Activated gamma-delta T cell treated with anti-CD3 and anti-CD28 coated beads, Interleukin-2, amount 50 U/mL, for 16 hours (primary cell): ENCODE results near the gene COX4I2.
"Not testable (repeated sequence)": the region's sequence is repeated elsewhere in the genome, so short reads cannot be mapped to it uniquely, and the experiment has no call there.

Experiments
- DNase-seq: peaks from one replicate; pipeline ENCODE4 v3.0.0-alpha.2; 2020; ENCODE audit warnings: low read depth

COX4I2 gene

DNA sequence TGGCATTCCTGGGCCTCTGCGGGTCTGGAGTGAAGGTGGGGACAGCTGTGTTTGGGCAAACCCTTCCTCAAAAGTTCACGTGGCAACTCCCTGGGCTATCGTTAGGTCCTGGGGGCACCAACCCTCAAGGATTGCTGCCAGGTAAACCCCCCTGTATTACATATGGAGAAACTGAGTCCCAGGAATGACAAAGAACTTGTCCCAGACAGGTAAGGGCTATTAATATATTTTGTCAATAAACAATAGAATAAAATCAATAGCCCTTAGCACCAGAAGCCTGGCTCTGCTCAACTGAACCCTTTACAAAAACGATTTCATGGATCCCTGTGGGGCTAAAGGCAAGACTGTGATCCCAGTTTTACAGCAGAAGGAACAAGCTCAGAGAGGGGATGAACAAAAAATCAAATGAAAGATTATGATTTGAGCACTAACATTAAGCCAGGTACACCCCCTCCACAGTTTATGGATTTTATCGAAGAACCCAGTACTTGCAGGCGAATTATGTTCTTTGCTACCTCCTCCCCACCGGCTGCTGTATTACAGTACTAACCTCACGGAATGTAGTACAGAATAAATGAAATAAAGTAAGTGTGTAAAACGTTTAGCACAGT, 30.0 kb upstream of the COX4I2 start:
- no peak for DNase-seq

DNA sequence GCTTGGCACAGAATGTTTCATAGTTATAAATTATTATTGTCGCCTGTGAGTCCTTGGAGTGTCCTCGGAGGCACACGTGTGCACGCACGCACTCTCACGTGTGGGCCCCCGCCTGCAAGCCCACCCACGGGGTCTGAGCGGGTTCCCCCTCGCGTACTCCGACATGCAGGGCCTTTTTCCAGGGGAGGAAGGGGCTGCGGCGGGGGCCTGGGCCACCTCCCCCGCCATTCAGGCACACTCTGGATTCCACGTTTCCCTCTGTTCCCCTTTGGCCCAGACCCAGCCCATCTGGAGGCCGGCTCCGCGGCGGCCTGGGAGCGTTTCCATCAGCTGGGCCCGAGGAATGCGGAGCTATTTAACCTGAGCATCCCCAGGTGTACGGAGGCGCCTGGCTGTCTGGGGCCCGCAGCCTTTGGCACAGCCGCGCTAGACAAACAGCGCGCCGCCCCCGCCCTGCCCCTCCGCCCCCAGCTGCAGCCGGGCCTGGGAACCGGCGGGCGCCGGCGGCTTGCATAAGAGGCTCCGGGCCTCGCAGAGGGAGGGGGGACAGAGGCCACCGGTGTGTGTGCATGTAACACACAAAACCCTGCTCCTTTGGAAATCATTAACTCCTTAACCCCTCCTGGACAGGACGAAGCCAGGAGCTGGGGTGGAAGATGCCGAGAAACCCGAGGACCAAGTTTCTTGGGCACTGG, 29.3 kb upstream of the COX4I2 start:
- DNase-seq, result no peak

DNA sequence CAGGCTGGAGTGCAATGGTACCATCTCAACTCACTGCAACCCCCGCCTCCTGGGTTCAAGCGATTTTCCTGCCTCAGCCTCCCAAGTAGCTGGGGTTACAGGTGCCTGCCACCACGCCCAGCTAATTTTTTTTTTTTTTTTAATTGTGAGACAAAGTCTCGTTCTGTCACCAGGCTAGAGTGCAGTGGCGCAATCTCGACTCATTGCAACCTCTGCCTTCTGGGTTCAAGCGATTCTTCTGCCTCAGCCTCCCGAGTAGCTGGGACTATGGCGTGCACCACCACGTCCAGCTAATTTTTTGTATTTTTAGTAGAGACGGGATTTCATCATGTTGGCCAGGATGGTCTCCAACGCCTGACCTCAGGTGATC, 25.5 kb upstream of the COX4I2 start:
- DNase-seq, result not testable (repeated sequence)

DNA sequence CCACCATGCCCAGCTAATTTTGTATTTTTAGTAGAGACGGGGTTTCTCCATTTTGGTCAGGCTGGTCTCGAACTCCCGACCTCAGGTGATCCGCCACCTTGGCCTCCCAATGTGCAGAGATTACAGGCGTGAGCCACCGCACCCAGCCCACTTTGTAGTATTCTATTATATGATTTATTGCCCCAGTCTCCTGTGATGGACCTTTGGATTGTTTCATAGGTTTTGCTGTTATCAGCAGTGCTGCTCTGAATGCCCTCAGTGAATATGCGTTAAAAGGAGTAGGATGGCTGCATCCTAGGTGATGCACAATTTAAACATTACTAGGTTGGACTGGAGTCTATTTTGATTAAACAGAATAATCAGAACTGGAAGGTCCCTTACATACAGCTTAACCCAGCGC, 22.3 kb upstream of the COX4I2 start:
- DNase-seq, result no peak

DNA sequence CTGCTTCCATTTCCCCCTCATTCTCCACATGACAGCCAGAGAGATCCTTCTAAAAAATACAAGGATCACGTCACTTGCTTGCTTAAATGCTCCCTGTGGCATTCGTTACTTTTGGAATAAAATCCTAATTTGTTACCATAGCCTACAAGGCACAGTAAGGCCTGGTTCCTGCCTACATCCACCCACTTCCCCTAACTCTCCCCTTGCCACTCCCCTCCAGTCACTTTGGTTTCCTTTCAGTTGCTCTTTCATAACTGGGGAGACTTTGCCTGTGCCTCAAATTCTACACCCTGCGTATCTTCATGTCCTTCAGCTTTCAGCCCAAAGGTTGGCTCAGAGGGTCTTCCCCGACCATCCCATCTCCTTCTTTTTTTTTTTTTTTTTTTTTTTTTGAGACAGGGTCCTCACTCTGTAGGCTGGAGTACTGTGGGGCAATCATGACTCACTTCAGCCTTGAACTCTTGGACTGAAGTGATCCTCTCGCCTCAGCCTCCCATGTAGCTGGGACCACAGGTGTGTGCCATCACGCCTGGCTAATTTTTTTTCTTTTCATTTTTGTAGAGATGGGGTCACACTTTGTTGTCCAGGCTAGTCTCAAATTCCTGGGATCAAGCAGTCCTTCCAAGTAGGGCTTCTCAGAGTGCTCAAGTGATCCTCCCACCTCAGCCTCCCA, 20.1 kb upstream of the COX4I2 start:
- no peak for DNase-seq

DNA sequence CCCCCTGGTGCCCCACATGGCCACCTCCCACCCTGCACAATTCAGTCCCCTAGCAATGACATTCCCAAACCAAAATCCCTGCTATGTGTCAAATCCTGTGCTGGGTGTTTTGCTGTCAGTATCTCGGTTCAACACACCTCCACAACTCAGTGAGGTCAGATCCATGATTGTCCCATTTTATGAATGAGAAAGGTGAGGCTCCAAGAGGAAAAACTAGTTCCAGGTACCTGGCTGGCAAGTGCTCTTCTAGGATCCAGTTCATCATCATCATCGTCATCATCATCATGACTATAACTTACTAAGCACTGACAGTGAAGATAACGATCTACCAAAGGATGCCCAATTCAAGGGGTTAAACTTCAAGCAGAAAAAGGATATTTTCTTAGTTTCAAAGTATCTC, 17.5 kb upstream of the COX4I2 start:
- DNase-seq, result no peak

DNA sequence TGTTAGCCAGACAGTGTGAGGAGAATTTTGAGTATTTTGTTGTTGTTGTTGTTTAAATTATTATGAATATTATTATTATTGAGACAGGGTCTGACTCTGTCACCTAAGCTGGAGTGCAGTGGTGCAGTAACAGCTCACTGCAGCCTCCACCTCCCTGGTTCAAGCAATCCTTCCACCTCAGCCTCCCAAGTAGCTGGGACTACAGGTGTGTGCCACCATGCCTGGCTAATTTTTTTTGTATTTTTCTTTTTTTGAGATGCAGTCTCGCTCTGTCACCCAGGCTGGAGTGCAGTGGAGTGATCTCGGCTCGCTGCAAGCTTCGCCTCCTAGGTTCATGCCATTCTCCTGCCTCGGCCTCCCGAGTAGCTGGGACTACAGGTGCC, 14.6 kb upstream of the COX4I2 start:
- DNase-seq, result not testable (repeated sequence)

DNA sequence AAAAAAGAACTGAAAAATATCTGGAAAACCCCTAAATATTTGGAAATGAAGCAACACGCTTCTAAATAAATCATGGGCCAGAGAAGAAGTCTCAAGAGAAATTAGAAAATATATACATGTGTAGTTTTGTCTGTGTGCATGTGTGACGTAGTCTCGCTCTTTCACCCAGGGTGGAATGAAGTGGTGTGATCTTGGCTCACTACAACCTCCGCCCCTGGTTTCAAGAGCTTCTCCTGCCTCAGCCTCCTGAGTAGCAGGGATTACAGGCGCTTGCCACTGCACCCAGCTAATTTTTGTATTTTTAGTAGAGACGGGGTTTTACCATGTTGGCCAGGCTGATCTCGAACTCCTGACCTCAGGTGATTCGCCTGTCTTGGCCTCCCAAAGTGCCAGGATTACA, 11.2 kb upstream of the COX4I2 start:
- DNase-seq, result not testable (repeated sequence)

DNA sequence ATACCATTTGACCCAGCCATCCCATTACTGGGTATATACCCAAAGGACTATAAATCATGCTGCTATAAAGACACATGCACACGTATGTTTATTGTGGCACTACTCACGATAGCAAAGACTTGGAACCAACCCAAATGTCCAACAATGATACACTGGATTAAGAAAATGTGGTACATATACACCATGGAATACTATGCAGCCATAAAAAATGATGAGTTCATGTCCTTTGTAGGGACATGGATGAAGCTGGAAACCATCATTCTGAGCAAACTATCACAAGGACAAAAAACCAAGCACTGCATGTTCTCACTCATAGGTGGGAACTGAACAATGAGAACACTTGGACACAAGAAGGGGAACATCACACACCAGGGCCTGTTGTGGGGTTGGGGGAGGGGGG, 9.7 kb upstream of the COX4I2 start:
- not testable (repeated sequence) for DNase-seq

DNA sequence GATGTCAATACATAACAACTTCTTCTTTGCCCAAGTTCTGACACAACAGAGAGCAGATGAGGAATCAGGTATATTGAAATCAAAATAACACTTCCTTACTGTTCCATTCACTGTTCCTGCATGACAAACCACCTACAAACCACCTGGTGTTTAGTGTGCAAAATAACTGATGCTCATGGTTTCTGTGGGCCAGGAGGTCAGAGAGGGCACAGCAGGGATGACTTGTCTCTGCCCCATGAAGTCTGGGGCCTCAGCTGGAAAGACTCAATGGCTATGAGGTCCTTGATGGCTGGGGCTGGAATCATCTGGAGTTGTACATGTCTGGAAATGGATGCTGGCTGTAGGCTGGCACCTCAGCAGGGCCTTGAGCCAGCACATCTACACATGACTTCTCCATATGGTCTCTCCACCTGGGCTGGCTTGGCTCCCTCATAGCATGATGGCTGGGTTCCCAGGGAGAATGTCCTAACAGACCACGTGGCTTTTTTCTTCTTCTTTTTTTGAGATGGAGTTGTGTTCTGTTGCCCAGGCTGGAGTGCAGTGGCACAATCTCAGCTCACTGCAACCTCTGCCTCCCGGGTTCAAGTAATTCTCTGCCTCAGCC, 7.4 kb upstream of the COX4I2 start:
- DNase-seq, result no peak

DNA sequence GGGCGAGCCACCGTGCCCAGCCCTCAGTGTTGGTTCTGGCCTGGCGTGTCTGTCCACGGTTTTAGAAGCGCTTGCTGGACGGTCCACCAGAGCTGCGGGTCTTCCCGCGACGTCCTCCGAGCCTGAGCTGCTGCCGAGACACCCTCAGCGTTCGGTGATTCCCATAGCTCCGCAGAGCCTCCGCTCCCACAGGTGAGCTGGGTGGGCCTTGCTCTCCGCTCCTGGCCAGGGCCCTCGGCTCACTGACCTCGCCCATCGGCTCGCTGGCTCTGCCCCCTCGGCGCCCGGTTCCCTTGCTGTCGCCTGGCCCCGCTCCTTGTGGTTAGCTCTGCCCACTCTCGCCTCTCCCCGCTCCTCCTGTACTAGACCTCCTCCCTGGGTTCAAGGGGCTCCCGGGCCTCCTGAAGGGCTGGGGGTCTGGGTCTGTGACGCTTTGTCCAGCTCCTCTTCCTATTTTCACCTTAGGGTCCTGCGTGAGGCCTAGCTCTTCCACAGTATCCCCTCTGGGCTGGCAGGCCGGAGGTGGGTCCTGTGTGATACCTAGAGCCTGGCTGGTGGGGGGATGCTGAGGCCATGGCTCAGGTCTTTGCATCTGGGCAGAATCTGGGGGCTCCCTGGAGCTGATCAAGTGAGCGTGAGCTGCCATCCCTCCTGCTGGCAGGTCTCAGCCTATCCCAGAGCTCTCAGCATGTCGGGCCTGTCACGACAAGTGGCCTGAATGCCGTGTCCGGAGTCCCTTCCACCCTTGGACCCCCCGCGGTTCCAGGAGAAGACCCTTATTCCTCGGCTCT, 5.0 kb upstream of the COX4I2 start:
- no peak for DNase-seq

DNA sequence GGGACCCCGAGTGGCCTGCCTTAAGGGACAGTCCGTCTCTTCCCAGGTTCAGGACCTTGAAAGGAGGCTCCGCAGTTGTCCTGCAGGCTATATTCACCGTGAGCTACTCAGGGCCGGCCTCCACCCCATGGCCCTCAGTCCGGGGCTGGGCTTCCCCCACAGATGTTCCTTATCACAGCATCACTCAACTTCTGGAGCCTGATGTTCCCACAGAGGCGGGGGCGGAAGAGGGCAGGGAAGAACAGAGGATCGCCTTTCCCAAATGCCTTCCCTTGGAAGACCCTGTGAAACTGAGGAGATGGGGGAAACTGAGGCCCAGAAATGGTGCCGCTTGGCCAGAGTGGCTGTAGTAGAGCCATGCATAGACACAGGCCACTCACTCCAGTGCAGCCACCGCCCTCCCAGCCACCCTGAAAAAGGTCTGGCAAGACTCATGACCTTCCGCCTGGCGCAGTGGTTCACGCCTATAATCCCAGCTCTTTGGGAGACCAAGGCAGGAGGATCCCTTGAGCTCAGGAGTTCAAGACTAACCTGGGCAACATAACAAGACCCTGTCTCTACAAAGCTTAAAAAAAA, 4.3 kb upstream of the COX4I2 start:
- DNase-seq, result no peak

DNA sequence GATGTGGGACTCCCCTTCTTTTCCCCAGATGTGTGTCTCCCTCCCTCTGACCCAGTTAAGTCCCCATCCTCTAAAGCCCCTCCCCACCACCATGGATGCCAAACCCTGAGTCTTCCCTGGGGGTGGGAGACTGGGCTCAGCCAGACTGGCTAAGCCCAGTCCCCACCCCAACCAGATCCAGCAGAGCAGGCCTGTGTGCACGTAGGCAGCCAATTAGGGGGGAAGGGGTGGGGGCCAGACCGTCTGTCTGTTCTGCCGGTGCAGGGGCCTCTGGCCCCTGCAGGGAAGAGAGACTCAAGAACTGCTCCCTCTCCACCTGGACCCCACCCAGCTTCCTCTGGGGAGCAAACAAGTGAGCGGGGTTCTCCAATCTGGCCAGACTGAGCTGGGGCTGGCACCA, 605 bp downstream of the COX4I2 start:
- DNase-seq, result no peak

DNA sequence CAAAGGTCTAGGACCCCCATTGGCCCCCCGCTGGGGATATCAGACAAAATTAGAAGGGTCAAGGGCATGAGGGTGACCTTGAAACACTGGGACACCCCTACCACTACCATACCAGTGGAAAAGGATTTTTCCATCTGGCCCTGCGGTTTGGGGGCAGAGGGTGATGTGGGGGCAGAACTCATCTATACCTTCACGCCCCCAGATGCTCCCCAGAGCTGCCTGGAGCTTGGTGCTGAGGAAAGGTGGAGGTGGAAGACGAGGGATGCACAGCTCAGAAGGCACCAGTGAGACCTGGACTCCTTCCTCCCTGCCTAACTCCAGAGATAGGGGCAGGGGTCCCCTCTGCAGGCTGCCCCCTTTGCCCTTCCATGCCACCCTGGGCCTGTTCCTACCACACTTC, 1.1 kb downstream of the COX4I2 start:
- no peak for DNase-seq

DNA sequence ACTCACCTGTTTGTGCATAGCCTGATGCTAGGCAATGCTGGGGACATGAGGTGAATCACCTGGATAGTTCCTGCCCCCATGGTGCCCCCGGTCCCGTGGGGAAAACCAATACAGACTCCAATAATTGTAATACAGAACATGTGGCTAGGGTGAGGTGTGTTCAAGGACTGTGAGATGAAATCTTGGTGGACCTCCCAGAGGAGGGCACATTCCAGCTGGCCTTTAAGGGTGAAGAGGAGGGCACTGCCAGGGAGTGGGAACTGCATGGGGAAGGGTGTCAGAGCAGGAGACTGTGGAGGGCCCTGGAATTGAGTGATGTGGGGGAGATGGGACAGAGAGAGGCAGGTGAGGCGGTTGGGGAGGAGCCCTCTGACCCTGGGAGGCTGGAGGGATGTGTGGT, 2.5 kb downstream of the COX4I2 start:
- no peak for DNase-seq

DNA sequence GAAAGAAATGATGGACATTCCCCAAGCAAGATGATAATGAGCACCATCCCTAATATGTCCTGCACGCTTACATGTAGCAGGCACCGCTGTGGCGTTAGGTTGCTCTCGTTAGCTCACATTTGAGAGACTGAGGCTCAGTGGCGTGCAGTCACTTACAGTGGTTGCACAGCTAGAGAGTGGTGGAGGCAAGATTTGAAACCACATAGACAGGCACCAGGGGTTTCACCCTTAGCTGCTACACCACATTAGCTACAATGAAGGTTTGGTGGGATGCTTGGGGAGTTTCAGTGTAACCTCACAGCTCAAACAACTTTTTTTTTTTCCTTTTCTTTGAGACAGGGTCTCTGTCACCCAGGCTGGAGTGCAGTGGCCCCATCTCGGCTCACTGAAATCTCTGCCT, 3.7 kb downstream of the COX4I2 start:
- DNase-seq, result no peak

DNA sequence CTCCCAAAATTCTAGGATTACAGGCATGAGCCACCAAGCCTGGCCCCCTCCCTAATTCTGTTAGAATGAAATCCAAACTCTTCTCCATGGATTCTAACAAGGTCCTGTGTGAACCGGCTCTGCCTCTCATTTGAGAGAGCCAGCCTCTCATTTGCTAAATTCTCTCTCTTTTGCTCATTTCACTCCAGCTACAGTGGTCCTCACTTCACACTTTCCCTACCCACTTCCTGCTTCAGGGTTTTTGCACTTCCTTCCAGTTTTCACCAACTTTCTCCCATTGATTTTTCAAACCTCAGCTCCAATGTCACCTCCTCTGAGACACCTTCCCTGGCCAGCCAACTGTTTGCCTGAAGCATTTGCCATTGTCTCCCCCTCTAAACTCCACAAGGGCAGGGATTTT, 5.1 kb downstream of the COX4I2 start:
- no peak for DNase-seq

DNA sequence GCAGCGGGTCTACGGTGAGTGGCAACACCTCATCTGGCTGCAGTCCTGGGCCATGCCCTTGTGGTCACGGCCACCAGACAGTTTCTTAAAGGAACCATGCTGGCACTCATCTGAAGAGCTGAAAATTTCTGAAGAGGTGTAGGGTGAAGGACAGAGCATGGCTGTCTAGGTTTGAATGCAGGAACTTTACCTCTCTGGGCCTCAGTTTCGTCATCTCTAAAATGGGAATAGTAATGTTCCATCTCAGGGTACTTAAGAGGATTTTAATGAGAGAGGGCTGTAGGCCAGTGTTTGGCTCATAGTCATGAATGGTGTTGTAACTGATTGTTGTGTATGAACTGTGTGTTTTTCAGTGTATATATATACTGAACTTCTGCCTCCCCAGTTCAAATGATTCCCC, 5.8 kb downstream of the COX4I2 start:
- DNase-seq, result no peak

DNA sequence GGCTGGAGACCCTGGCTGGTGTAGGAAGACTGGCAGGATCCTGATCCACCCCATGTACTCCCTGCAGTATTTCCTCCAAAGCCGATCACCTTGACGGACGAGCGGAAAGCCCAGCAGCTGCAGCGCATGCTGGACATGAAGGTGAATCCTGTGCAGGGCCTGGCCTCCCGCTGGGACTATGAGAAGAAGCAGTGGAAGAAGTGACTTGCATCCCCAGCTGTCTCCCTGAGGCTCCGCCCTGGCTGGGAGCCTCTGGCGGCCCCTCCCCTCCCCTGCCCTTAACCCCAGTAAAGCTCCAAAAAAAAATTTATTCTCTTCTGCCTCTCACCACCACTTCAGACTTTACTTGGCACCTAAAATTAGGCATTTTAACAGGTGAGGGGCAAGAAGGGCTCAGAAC, 7.0 kb downstream of the COX4I2 start:
- no peak for DNase-seq

DNA sequence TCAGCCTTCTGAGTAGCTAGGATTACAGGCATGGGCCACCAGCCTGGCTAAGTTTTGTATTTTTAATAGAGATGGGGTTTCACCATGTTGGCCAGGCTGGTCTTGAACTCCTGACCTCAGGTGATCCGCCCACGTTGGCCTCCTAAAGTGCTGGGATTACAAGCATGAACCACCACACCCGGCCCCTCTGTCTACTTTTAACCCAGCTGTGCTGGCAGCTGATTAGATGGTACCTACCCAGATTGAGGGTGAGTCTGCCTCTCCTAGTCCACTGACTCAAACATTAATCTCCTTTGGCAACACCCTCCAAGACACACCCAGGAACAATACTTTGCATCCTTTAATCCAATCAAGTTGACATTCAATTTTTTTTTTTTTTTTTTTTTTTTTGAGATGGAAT, 10.4 kb downstream of the COX4I2 start:
- DNase-seq, result not testable (repeated sequence)

DNA sequence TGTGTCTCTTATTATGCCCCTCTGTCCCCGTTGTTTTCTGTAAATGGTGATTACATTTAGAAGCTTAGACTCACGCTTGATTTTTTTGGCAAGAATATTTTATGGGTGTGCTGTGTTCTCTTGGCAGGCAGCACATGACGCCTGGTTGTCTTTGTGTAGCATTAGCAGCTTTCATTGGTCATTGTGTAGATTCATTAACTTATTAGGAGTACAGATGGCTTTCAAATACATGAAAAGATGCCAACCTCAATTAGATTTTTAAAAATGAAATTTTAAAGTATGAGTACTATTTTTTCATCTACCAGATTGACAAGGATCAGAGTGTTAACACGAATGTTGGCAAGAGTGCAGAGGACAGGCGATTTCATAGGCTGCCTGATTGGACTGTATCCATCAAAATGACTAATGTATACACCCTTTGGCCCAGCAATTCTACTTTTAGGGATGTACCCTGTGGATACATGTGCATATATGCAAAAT, 15.2 kb downstream of the COX4I2 start:
- no peak for DNase-seq

DNA sequence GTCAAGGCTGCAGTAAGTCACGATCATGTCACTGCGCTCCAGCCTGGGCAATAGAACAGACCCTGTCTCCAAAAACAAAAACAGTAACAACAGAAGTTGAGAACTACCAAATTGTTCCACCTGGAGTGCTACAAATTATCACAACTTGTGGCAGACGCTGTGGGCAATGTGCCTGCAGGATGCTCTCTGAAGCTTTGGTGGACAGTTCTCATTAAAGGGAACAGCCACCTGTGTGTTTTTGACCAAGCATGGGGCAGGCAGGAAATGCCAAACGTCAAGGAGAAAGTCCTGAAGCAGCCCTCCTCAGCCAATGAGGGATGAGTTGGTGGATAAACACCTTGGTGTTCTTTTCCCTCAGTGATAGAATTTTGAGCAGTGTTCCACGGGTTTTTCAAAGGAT, 15.8 kb downstream of the COX4I2 start:
- DNase-seq, result no peak
